Ishikawa (cell line): ENCODE measurements around the gene SNX32.

Experiments used
- CEBPB ChIP-seq: IDR thresholded peaks from 2 replicates; pipeline ENCODE4 v1.6.1; 2012
- CREB1 ChIP-seq: IDR thresholded peaks from 2 replicates; pipeline ENCODE4 v1.6.1; 2012; ENCODE audit warnings: low read depth
- EP300 ChIP-seq: IDR thresholded peaks from 2 replicates; pipeline ENCODE4 v1.6.1; 2012; ENCODE audit warnings: borderline replicate concordance
- FOXM1 ChIP-seq: IDR thresholded peaks from 2 replicates; pipeline ENCODE4 v1.6.1; 2012; ENCODE audit warnings: low read depth, borderline replicate concordance
- MAX ChIP-seq: IDR thresholded peaks from 2 replicates; pipeline ENCODE4 v1.6.1; 2012
- NFIC ChIP-seq: IDR thresholded peaks from 2 replicates; pipeline ENCODE4 v1.6.1; 2012
- RAD21 ChIP-seq: IDR thresholded peaks from 2 replicates; pipeline ENCODE4 v1.6.1; 2012; ENCODE audit warnings: low read depth
- TAF1 ChIP-seq: IDR thresholded peaks from 2 replicates; pipeline ENCODE4 v1.6.1; 2012; ENCODE audit warnings: low read depth, mild to moderate bottlenecking
- TEAD4 ChIP-seq: IDR thresholded peaks from 2 replicates; pipeline ENCODE4 v1.6.1; 2012
- USF1 ChIP-seq: IDR thresholded peaks from 2 replicates; pipeline ENCODE4 v1.6.1; 2012
- YY1 ChIP-seq: IDR thresholded peaks from 2 replicates; pipeline ENCODE4 v1.6.1; 2012; ENCODE audit warnings: low read depth
- TF ChIP-seq, protein P1 (sequence below): IDR thresholded peaks from 2 replicates; pipeline ENCODE4 v1.6.1; 2012; ENCODE audit warnings: low read depth, mild to moderate bottlenecking

GRCh38 chr11:65866509-65867283, 32.9 kb downstream of the SNX32 start:
- no peak for TF ChIP-seq NFIC
- TF ChIP-seq, protein P1, sequence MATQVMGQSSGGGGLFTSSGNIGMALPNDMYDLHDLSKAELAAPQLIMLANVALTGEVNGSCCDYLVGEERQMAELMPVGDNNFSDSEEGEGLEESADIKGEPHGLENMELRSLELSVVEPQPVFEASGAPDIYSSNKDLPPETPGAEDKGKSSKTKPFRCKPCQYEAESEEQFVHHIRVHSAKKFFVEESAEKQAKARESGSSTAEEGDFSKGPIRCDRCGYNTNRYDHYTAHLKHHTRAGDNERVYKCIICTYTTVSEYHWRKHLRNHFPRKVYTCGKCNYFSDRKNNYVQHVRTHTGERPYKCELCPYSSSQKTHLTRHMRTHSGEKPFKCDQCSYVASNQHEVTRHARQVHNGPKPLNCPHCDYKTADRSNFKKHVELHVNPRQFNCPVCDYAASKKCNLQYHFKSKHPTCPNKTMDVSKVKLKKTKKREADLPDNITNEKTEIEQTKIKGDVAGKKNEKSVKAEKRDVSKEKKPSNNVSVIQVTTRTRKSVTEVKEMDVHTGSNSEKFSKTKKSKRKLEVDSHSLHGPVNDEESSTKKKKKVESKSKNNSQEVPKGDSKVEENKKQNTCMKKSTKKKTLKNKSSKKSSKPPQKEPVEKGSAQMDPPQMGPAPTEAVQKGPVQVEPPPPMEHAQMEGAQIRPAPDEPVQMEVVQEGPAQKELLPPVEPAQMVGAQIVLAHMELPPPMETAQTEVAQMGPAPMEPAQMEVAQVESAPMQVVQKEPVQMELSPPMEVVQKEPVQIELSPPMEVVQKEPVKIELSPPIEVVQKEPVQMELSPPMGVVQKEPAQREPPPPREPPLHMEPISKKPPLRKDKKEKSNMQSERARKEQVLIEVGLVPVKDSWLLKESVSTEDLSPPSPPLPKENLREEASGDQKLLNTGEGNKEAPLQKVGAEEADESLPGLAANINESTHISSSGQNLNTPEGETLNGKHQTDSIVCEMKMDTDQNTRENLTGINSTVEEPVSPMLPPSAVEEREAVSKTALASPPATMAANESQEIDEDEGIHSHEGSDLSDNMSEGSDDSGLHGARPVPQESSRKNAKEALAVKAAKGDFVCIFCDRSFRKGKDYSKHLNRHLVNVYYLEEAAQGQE = no peak
- TF ChIP-seq CREB1 = no peak
- no peak for TF ChIP-seq TAF1
- no peak for TF ChIP-seq RAD21
- TF ChIP-seq MAX = no peak
- no peak for TF ChIP-seq EP300
- TF ChIP-seq FOXM1 = no peak
- TF ChIP-seq YY1 = no peak
- no peak for TF ChIP-seq TEAD4
- TF ChIP-seq USF1 = no peak
- no peak for TF ChIP-seq CEBPB
